GM21825 (cell line): ENCODE data around the gene SMIM1.
"Not testable (repeated sequence)": the region's sequence is repeated elsewhere in the genome, so short reads cannot be mapped to it uniquely, and the experiment has no call there.

Source experiments
- ATAC-seq: cut with Tn5 transposase; IDR thresholded peaks from one replicate; pipeline ENCODE4 v1.9.1; 2021; ENCODE audit warnings: mild to moderate bottlenecking, moderate library complexity; ENCODE audit not compliant: unreplicated experiment

Gene SMIM1

GRCh38 chr1:3736131-3736561 lies 36.4 kb upstream of the SMIM1 start:
- no peak for ATAC-seq

- ATAC-seq: no peak
These were observed 35.8 kb upstream of the SMIM1 start for GRCh38 chr1:3736708-3737107.

DNA sequence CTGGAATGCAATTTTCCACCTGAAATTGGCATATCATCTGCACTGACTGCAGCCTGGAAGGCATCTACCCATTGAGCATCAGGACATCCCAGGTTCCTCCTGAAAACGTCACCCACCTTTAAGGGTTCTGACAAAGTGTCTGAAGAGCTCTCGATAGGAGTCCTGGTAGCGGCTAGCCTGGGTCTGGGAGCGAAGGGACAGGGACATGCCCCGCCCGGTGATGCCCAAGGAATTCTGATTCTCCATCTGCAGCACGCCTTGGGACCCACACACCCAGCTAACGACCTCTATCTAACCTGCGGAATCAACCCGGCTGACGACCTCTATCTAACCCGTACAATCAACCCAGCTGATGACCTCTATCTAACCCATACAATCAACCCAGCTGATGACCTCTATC lies 33.6 kb upstream of the SMIM1 start:
- ATAC-seq: no peak

DNA sequence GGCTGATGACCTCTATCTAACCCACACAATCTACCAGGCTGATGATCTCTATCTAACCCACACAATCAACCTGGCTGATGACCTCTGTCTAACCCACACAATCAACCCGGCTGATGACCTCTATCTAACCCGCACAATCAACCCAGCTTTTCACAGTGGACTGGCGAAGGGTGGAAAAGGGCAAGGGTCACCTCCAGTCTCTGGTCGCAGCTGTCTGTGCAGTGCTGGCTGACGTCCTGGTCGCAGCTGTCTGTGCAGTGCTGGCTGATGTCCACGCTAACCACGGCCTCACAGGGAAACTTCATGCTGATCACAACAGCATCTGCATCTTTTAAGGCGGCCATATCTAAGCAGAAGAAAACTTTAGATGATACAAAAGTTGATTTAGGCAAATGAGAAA lies 32.5 kb upstream of the SMIM1 start:
- no peak for ATAC-seq

GRCh38 chr1:3740752-3741151 lies 31.8 kb upstream of the SMIM1 start:
- ATAC-seq: no peak

GRCh38 chr1:3741566-3742438 lies 30.7 kb upstream of the SMIM1 start:
- no peak for ATAC-seq

GRCh38 chr1:3742439-3743298 lies 29.9 kb upstream of the SMIM1 start:
- no peak for ATAC-seq

DNA sequence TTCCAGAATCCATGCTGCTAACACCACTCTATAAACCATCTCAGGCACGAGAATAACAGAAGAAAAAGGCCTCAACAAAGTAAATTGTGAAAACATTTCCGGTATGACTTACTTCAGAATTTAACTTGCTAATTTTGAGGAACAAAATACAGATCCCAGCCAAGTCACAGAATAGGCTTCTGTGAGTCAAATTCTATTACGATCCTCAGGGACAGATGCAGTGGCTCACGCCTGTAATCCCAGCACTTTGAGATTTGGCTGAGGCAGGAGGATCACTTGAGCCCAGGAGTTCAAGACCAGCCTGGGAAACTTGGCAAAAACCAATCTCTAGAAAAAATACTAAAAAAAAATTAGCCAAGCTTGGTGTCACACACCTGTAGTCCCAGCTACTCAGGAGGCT lies 29.1 kb upstream of the SMIM1 start:
- no peak for ATAC-seq

DNA sequence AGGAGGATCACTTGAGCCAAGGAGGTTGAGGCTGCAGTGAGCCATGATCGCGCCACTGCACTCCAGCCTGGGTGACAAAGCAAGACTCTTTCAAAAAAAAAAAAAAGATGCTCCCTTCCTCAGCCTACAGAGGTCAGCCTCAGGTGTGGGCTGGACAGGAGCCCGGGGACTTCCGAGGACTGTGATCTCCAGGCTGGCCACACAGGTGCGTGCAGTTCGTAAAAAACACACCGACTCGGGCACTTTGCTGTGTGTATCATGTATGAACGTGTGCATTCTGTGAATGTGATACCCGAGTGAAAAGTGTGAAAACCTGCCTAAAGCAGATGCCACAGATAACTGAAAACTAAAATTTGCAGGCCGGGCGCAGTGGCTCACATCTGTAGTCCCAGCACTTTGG lies 28.7 kb upstream of the SMIM1 start:
- ATAC-seq: no peak

DNA sequence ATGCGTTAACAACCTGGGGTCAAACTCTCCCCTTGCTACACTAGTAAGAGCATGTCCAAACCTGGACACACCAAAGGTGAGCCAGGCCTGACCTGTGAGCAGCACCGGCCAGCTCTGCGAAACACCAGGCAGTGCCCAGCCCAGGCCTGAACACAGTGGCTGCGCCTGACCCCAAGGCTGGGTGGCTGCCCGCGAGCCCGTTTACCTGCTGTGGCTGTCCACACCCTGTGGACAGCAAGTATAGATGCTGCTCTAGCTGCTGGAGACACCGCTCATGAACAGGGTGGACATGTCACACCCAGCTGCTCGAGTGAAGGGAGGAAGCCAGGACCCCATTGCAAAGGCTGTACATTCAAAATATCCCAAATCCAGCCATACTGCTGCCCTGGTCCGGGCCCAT lies 27.9 kb upstream of the SMIM1 start:
- no peak for ATAC-seq

DNA sequence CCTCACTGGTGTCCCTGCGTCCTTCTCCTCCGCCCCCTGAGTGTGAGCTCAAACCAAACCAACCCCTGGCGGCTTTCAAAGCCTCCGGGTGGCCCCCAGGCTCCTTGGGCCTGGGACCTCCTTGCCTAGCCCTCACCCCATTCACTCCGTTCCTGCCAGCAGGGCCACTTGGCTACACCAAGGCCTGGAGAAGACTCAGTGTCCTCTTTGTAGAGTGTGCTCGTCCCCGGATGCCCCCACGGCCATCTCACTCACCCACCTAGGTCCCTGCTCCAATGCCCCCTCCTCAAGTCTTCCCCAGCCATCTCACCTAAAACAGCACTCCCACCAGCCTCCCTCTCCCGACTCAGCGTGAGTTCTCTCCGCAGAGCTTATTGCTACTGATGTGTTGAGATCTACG lies 27.5 kb upstream of the SMIM1 start:
- ATAC-seq: no peak

DNA sequence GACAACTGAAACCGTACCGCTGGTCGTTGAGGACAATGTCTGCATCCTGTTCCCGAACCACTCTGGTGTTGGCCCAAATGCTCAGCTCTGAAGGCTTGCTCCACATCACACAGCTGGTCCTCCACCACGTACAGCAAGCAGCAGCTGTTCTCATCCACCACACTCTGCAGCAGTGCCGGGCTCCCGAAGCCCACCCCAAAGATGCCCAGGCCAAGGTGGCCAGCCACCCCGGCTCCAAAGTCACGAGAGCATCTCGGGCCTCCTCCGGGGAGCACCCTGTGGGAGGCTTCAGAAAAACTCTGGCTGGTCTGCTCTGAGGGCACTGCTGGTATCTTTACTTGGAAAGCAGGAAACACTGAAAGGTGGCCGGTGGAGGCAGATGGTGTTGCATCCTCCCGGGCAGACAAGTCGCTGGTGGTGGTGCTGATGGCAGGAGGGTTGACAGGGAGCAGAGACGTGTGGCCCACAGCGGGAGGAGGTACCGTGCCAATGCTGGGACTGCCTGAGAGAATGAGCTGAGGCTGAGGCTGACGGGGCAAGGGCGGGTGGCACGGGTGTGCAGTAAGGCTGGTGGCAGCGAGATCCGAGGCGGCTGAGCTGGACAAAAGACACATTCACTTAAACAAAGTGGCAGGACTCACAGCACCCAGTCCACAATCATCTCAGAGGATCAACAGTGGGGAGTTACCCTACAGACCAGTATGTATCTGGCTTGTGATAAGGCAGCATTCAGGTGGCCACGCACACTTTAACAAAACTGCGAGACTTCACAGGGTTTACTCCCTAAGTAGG lies 26.8 kb upstream of the SMIM1 start:
- ATAC-seq: no peak

DNA sequence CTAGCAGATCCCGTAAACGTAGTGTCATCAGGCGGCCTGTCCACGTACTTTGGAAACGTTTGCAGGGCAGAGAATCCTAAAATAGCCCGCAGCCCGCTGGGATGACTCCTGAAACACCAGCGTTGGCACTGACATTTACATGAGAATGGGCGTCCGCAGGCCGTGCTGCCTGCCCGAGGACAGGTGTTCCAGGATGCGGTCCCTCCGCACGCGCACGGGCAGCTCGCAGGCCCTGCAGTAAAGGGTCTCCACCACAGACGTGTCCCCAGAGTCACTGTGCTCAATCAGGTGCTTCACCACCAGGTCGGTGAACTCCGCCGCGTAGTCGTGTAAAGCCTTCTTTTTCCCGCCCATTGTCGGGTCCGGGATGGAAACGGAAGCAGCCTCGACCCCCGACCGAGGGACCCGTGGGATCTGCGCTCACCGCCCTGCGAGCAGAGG lies 26.1 kb upstream of the SMIM1 start:
- ATAC-seq: no peak

GRCh38 chr1:3746830-3747521 lies 25.6 kb upstream of the SMIM1 start:
- no peak for ATAC-seq

DNA sequence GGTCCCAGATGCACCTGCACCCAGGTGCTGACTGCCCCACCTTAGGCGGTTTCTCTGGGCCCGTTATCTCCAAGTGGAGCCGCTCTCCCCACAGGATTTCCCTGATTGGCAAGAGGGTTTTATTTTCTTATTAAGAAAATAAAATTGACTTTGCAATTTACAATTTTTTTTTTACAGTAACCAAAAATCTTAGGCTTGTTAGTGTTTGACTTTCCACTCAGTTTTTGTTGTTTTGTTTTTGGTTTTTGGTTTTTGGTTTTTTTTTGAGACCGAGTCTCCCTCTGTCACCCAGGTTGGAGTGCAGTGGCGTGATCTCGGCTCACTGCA lies 25.1 kb upstream of the SMIM1 start:
- no peak for ATAC-seq

GRCh38 chr1:3747903-3748302 lies 24.6 kb upstream of the SMIM1 start:
- ATAC-seq: no peak

DNA sequence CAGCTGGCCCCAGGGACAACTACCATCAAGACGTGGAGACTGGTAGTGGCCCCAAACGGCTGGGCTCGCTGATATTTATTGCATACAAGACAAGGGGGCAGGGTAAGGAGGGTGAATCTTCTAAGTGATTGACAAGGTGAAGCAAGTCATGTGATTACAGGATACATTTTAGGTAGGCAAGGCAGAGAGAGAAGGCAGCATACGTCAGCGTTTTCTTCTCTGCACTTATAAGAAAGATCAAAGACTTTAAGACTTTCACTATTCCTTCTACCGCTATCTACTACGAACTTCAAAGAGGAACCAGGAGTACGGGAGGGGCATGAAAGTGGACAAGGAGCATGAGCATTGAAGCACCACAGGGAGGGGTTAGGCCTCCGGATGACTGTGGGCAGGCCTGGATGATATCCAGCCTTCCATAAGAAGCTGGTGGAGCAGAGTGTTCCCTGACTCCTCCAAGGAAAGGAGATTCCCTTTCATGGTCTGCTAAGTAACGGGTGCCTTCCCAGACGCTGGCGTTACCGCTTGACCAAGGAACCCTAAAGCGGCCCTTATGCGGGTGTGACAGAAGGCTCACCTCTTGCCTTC lies 24.1 kb upstream of the SMIM1 start:
- ATAC-seq: not testable (repeated sequence)

GRCh38 chr1:3749512-3749911 lies 23.0 kb upstream of the SMIM1 start:
- ATAC-seq: no peak

DNA sequence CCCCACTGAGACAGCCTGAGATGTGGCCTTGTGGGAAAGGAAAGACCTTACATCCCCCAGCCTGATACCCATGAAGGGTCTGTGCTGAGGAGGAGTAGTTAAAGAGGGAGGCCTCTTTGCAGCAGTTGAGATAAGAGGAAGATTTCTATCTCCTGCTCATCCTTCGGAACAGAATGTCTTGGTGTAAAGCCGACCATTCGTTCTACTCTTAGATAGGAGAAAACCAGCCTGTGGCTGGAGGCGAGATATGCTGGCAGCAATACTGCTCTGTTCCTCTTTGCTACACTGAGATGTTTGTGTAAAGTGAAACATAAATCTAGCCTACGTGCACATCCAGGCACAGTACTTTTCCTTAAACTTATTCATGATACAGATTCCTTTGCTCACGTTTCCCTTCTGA lies 21.8 kb upstream of the SMIM1 start:
- no peak for ATAC-seq

DNA sequence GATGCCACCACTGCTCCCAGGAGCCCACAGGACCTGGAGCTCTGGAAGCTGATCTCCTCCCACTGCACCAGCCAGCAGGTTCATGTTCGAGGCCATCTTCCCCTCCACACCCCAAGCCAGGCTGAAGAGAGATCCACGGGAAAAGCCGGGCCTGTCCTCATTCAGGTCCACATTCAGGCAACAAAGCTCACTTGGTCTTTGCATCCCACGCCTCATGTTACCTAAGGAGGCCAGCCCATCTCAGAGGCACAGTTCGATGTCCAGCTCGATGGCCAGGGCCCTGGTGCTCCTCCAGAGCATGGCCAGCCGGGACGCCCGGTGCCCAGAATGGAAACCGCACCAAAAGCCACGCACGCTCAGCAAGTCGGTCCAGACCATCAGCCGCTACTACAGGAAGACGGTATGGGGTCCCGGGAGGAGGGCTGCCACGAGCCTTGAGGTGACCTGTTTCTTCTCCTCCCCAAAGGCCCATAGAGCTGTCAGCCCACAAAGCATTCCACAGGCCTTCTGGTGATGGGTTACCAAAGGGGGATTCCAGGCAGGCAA lies 20.1 kb upstream of the SMIM1 start, which contains the start of gene CCDC27:
Gene CCDC27 (plus strand): TSS at position 51 of the 546 bp plus-strand sequence. CDS start 32 bp downstream, at position 83.
- ATAC-seq: no peak
